Measurements from ENCODE around the gene SMIM26. TPM values are rescaled to one million over a fixed set of nuclear protein-coding genes. Genes with fewer than 3 reads are reported as not detected.

Gene SMIM26
- total RNA-seq, 1 donor from 2014 or later = 150 TPM

DNA sequence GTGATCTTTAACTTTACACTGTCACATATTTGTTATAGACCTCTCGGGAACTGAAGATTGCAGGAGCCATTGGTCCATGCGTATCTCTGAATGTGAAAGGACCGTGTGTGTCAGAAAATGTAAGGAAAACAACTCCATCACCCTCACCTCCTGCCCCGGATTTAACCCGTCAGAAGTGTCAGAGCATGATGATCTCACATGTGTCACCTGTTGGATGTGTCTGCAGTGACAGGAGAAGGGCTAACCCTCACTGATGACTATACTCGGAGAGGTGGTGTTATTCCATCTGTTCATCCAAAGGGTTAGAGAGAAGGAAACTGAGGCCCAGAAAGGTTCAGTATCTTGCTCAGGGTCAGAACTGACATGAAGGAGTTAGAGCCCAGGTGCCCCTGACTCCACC lies 34.6 kb upstream of the SMIM26 start:
- peaks cover 38% of the 10 kb centered on the region for H3K36me3 Mint-ChIP-seq
- TF ChIP-seq, protein P1, sequence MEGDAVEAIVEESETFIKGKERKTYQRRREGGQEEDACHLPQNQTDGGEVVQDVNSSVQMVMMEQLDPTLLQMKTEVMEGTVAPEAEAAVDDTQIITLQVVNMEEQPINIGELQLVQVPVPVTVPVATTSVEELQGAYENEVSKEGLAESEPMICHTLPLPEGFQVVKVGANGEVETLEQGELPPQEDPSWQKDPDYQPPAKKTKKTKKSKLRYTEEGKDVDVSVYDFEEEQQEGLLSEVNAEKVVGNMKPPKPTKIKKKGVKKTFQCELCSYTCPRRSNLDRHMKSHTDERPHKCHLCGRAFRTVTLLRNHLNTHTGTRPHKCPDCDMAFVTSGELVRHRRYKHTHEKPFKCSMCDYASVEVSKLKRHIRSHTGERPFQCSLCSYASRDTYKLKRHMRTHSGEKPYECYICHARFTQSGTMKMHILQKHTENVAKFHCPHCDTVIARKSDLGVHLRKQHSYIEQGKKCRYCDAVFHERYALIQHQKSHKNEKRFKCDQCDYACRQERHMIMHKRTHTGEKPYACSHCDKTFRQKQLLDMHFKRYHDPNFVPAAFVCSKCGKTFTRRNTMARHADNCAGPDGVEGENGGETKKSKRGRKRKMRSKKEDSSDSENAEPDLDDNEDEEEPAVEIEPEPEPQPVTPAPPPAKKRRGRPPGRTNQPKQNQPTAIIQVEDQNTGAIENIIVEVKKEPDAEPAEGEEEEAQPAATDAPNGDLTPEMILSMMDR (IDR thresholded peaks at IDR 0.05) = no peak

DNA sequence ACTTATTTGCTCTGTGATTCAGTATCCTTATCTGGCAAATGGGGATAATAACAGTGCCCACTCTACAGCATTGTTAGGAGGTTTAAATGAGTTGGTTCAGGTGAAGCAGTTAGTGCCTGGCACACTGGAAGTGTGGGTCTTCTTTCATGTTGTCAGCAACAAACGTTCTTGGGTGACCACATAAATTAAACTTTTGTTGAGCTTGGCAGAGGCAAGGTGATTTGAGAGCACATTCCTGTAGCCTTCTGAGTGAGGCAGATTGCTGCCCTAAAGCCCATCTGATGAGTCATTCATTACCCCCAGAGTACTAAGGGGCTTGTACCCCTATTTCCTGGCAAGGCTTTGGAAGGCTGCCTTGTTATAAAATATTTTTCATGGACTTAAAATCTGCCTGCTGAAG lies 33.7 kb upstream of the SMIM26 start:
- no peaks in the 10 kb centered on the region for H3K79me2 ChIP-seq (ENCODE audit: low read depth)
- Mint-ChIP-seq H3K36me3 (peaks cover 37% of the 10 kb centered on the region), H3K27me3 (ENCODE audit: insufficient read depth, low read depth) (no peaks in the 10 kb centered on the region), H3K4me1 (no peaks in the 10 kb centered on the region), H3K9me3 (no peaks in the 10 kb centered on the region), H3K4me3 (no peak overlapping the region), H3K27ac (no peak overlapping the region)
- no peak overlapping the region for H3K27ac ChIP-seq
- no peak overlapping the region for H3K4me3 ChIP-seq
- H3K27me3 ChIP-seq = no peaks in the 10 kb centered on the region
- TF ChIP-seq EZH2 (IDR thresholded peaks at IDR 0.05) (no peak), EZH2phosphoT487 (IDR thresholded peaks at IDR 0.05) (no peak)
- TF ChIP-seq, protein P1 (IDR thresholded peaks at IDR 0.05) = no peak
- H3K9me3 ChIP-seq (ENCODE audit: low read depth) = no peaks in the 10 kb centered on the region
- DNase-seq (ENCODE audit: low spot score) = no peak
- H3K4me2 ChIP-seq = no peak overlapping the region
- no peaks in the 10 kb centered on the region for H3K4me1 ChIP-seq
- no peak overlapping the region for H2AFZ ChIP-seq (replicated peaks)
- no peaks in the 10 kb centered on the region for H4K20me1 ChIP-seq (ENCODE audit: low read depth)
- H3K9ac ChIP-seq = no peak overlapping the region
- H3F3A ChIP-seq (ENCODE audit: low read depth) = no peaks in the 10 kb centered on the region
- peaks cover 9% of the 10 kb centered on the region for H3K36me3 ChIP-seq

More for the DNA sequence above, 34.6 kb upstream of the SMIM26 start:
- H4K20me1 ChIP-seq (ENCODE audit: low read depth) = no peaks in the 10 kb centered on the region
- H3K4me1 ChIP-seq = no peaks in the 10 kb centered on the region
- DNase-seq (ENCODE audit: low spot score) = no peak
- H3K36me3 ChIP-seq = peaks cover 9% of the 10 kb centered on the region
- no peak overlapping the region for H3K4me3 ChIP-seq
- Mint-ChIP-seq H3K4me3 (no peak overlapping the region), H3K27ac (no peak overlapping the region), H3K9me3 (no peaks in the 10 kb centered on the region), H3K27me3 (ENCODE audit: insufficient read depth, low read depth) (no peaks in the 10 kb centered on the region), H3K4me1 (no peaks in the 10 kb centered on the region)
- no peak overlapping the region for H3K4me2 ChIP-seq
- no peaks in the 10 kb centered on the region for H3K27me3 ChIP-seq
- H3K9ac ChIP-seq = no peak overlapping the region
- no peak overlapping the region for H2AFZ ChIP-seq (replicated peaks)
- H3K9me3 ChIP-seq (ENCODE audit: low read depth) = no peaks in the 10 kb centered on the region
- H3K79me2 ChIP-seq (ENCODE audit: low read depth) = no peaks in the 10 kb centered on the region
- H3F3A ChIP-seq (ENCODE audit: low read depth) = no peaks in the 10 kb centered on the region
- no peak overlapping the region for H3K27ac ChIP-seq

DNA sequence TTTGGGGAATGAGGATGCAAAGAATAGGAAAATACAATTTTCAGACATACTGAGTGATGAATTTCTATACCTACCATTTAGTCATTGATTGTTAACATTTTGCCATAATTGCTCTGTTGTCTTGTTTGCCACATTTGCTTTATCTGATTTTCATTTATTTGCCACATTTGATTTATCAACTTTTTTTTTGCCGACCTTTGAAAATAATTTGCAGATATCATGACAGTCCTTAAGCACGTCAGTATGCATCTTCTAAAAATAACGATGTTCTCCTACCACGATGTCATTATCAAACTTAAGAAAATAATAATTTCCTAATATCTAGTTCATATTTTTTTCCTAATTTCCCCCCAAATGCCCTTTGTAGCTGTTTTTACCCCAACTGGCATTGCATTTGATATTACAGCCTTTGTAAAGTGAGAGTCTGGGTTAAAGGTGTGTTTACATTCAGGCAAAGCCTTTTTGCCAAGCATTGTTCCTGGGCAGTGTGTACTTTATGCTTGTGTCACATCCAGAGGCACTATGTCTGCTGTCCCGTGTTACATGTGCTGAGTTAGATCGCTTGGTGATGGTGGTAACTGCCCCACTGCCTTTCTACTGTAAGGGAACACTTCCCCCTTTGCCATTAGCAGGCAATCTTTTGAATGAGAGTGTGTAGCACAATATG lies 33.1 kb upstream of the SMIM26 start:
- TF ChIP-seq, protein P1 (IDR thresholded peaks at IDR 0.05) = no peak
- TF ChIP-seq EZH2 (IDR thresholded peaks at IDR 0.05) (no peak), EZH2phosphoT487 (IDR thresholded peaks at IDR 0.05) (no peak)
- Histone ChIP-seq H4K20me1 (ENCODE audit: low read depth) (no peaks in the 10 kb centered on the region), H3K9me3 (ENCODE audit: low read depth) (no peaks in the 10 kb centered on the region), H3K4me2 (no peak overlapping the region), H3K27ac (no peak overlapping the region), H3F3A (ENCODE audit: low read depth) (no peaks in the 10 kb centered on the region), H3K79me2 (ENCODE audit: low read depth) (no peaks in the 10 kb centered on the region), H2AFZ (replicated peaks) (no peak overlapping the region), H3K27me3 (no peaks in the 10 kb centered on the region), H3K4me3 (no peak overlapping the region), H3K9ac (no peak overlapping the region), H3K4me1 (no peaks in the 10 kb centered on the region), H3K36me3 (peaks cover 9% of the 10 kb centered on the region)
- H3K27me3 Mint-ChIP-seq (ENCODE audit: insufficient read depth, low read depth) = no peaks in the 10 kb centered on the region
- H3K27ac Mint-ChIP-seq = no peak overlapping the region
- no peak overlapping the region for H3K4me3 Mint-ChIP-seq
- no peaks in the 10 kb centered on the region for H3K4me1 Mint-ChIP-seq
- no peak for DNase-seq (ENCODE audit: low spot score)
- peaks cover 32% of the 10 kb centered on the region for H3K36me3 Mint-ChIP-seq
- H3K9me3 Mint-ChIP-seq = no peaks in the 10 kb centered on the region
